Measurements from ENCODE around the gene PEX11B.
A peak's percentile ranks its signal among the peaks of the same experiment; 100 is the strongest.
"Not testable (repeated sequence)": the region's sequence is repeated elsewhere in the genome, so short reads cannot be mapped to it uniquely, and the experiment has no call there.

PEX11B gene

GRCh38 chr1:145936247-145936646 is 17.7 kb upstream of the PEX11B start:
- H3K27me3 Mint-ChIP-seq (ENCODE audit: low read depth): no peaks in the 10 kb centered on the region
- H3K27ac Mint-ChIP-seq: no peak overlapping the region
- peaks cover 21% of the 10 kb centered on the region for H3K4me1 Mint-ChIP-seq (ENCODE audit: low read depth)
- peaks cover 21% of the 10 kb centered on the region for H3K36me3 Mint-ChIP-seq (ENCODE audit: low read depth)
- H3K4me3 Mint-ChIP-seq: no peak overlapping the region
- H3K9me3 Mint-ChIP-seq: no peaks in the 10 kb centered on the region

GRCh38 chr1:145935708-145936107 is 17.2 kb upstream of the PEX11B start:
- Mint-ChIP-seq H3K4me3 (no peak overlapping the region), H3K36me3 (ENCODE audit: low read depth) (peaks cover 23% of the 10 kb centered on the region), H3K9me3 (no peaks in the 10 kb centered on the region), H3K27me3 (ENCODE audit: low read depth) (no peaks in the 10 kb centered on the region), H3K27ac (no peak overlapping the region), H3K4me1 (ENCODE audit: low read depth) (peaks cover 21% of the 10 kb centered on the region)

GRCh38 chr1:145932522-145933009 is 14.0 kb upstream of the PEX11B start:
- H3K4me3 Mint-ChIP-seq: peak overlapping the region; percentile 63
- H3K36me3 Mint-ChIP-seq (ENCODE audit: low read depth): peaks cover 24% of the 10 kb centered on the region
- H3K27ac Mint-ChIP-seq: peak overlapping the region; percentile 54
- peaks cover 23% of the 10 kb centered on the region for H3K4me1 Mint-ChIP-seq (ENCODE audit: low read depth)
- not testable (repeated sequence) for H3K27me3 Mint-ChIP-seq (ENCODE audit: low read depth); H3K9me3 Mint-ChIP-seq

- Mint-ChIP-seq H3K4me3 (peak overlapping the region; percentile 68), H3K27me3 (ENCODE audit: low read depth) (no peaks in the 10 kb centered on the region), H3K27ac (peak overlapping the region; percentile 18), H3K4me1 (ENCODE audit: low read depth) (peaks cover 23% of the 10 kb centered on the region), H3K36me3 (ENCODE audit: low read depth) (peaks cover 5% of the 10 kb centered on the region), H3K9me3 (no peaks in the 10 kb centered on the region)
These were observed 9.6 kb upstream of the PEX11B start for GRCh38 chr1:145927916-145928643.

GRCh38 chr1:145927063-145927886 is 8.8 kb upstream of the PEX11B start, which contains the start of gene RBM8A:
Gene RBM8A, minus strand, starts transcription at chr1:145927484. Its CDS starts 58 bp downstream, at chr1:145927426.
- no peaks in the 10 kb centered on the region for H3K27me3 Mint-ChIP-seq (ENCODE audit: low read depth)
- H3K36me3 Mint-ChIP-seq (ENCODE audit: low read depth): peaks cover 5% of the 10 kb centered on the region
- peaks cover 15% of the 10 kb centered on the region for H3K4me1 Mint-ChIP-seq (ENCODE audit: low read depth)
- no peaks in the 10 kb centered on the region for H3K9me3 Mint-ChIP-seq
- peak within 1 kb of the TSS; percentile 68 for H3K4me3 Mint-ChIP-seq
- H3K27ac Mint-ChIP-seq: peak within 1 kb of the TSS; percentile 18

DNA sequence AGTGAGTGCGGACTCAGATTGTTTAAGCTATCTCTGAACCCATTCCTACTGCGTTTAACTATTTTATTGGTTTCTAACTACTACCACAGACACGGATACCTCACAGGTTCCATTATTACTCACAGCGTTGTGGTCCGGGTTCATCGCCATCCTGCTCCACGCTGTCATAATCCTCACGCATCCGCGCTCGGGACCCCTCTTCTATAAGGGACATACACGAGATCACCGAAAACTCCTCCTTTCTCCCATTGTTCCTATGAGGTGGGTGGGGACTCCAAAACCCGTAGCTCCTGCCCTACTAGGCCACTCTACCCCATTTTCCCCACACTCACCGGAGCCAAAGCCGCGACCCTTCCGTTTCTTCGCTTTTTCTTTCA is 8.2 kb upstream of the PEX11B start:
- no peak overlapping the region for H3K27ac Mint-ChIP-seq
- H3K4me3 Mint-ChIP-seq: no peak overlapping the region
- peaks cover 12% of the 10 kb centered on the region for H3K4me1 Mint-ChIP-seq (ENCODE audit: low read depth)
- H3K36me3 Mint-ChIP-seq (ENCODE audit: low read depth): peaks cover 4% of the 10 kb centered on the region
- H3K9me3 Mint-ChIP-seq: no peaks in the 10 kb centered on the region
- no peaks in the 10 kb centered on the region for H3K27me3 Mint-ChIP-seq (ENCODE audit: low read depth)

- Mint-ChIP-seq H3K4me1 (ENCODE audit: low read depth) (peaks cover 28% of the 10 kb centered on the region), H3K9me3 (no peaks in the 10 kb centered on the region), H3K27me3 (ENCODE audit: low read depth) (no peaks in the 10 kb centered on the region), H3K36me3 (ENCODE audit: low read depth) (peaks cover 10% of the 10 kb centered on the region), H3K4me3 (no peak overlapping the region), H3K27ac (no peak overlapping the region)
These were observed 3.7 kb upstream of the PEX11B start for GRCh38 chr1:145922266-145922665.

DNA sequence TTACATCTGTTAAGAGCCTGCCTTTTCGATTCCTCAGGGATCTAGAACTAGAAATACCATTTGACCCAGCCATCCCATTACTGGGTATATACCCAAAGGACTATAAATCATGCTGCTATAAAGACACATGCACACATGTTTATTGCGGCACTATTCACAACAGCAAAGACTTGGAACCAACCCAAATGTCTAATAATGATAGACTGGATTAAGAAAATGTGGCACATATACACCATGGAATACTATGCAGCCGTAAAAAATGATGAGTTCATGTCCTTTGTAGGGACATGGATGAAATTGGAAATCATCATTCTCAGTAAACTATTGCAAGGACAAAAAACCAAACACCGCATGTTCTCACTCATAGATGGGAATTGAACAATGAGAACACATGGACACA is 1.8 kb upstream of the PEX11B start:
- Mint-ChIP-seq H3K4me1 (ENCODE audit: low read depth) (peaks cover 26% of the 10 kb centered on the region), H3K36me3 (ENCODE audit: low read depth) (peaks cover 22% of the 10 kb centered on the region), H3K4me3 (peak overlapping the region; percentile 75), H3K27ac (peak overlapping the region; percentile 70)
- H3K27me3 Mint-ChIP-seq (ENCODE audit: low read depth); H3K9me3 Mint-ChIP-seq: not testable (repeated sequence)

GRCh38 chr1:145918992-145919939 is 749 bp upstream of the PEX11B start:
- no peaks in the 10 kb centered on the region for H3K27me3 Mint-ChIP-seq (ENCODE audit: low read depth)
- no peaks in the 10 kb centered on the region for H3K9me3 Mint-ChIP-seq

GRCh38 chr1:145917595-145917994 is 922 bp downstream of the PEX11B start:
- Mint-ChIP-seq H3K4me1 (ENCODE audit: low read depth) (peaks cover 33% of the 10 kb centered on the region), H3K9me3 (no peaks in the 10 kb centered on the region), H3K36me3 (ENCODE audit: low read depth) (peaks cover 34% of the 10 kb centered on the region), H3K27ac (peak overlapping the region; percentile 91), H3K27me3 (ENCODE audit: low read depth) (no peaks in the 10 kb centered on the region), H3K4me3 (peak overlapping the region; percentile 93)

More at GRCh38 chr1:145918992-145919939, 749 bp upstream of the PEX11B start:
- H3K4me1 Mint-ChIP-seq (ENCODE audit: low read depth): peaks cover 26% of the 10 kb centered on the region
- peak overlapping the region; percentile 93 for H3K4me3 Mint-ChIP-seq
- peak overlapping the region; percentile 91 for H3K27ac Mint-ChIP-seq
- peaks cover 28% of the 10 kb centered on the region for H3K36me3 Mint-ChIP-seq (ENCODE audit: low read depth)

DNA sequence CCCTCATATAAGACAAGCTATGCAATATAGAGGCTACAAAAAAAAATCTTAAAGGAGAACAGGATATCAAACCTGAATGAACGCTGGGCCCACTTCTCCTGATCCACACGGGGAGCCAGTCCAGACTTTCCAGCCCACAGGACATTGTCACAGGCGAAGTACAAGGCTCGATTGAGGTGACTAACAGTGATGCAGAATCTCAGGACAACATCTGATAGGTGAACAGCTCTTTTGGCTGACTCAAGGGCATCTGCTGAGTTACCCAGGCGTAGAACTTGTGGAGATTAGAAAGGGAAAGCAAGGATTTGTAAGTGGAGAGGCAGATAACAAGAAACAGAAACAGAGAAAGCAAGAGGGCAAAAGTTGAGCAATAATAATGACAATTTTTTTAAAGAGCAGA is 1.8 kb downstream of the PEX11B start:
- peak overlapping the region; percentile 56 for H3K27ac Mint-ChIP-seq
- peak overlapping the region; percentile 83 for H3K4me3 Mint-ChIP-seq
- H3K4me1 Mint-ChIP-seq (ENCODE audit: low read depth): peaks cover 33% of the 10 kb centered on the region
- H3K36me3 Mint-ChIP-seq (ENCODE audit: low read depth): peaks cover 42% of the 10 kb centered on the region
- H3K9me3 Mint-ChIP-seq: no peaks in the 10 kb centered on the region
- H3K27me3 Mint-ChIP-seq (ENCODE audit: low read depth): no peaks in the 10 kb centered on the region

DNA sequence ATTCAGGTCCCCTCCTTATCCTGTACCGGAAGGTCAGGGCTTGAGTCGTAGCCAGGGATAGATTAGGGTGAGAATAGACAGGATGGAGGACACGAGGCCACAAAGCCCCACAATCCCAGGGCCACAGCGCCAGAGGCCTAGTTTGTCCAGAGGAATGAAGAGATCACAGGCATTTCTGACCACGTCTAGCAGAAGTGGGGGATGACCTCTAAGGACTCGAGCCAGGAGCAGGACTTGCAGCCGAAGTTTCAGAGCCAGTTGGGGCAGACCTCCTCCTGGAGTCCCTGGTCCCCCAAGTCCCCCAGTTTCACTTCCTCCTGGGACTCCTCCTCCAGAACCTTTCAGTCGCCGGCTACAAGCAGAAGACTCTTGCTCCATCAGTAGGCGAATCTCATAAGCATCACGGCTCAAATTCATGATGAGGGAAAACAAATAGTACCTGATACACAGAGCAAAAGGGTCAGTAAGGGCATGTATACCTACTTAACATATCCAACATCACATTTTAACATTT is 6.3 kb downstream of the PEX11B start:
- Mint-ChIP-seq H3K27me3 (ENCODE audit: low read depth) (no peaks in the 10 kb centered on the region), H3K27ac (no peak overlapping the region), H3K9me3 (no peaks in the 10 kb centered on the region), H3K4me1 (ENCODE audit: low read depth) (peaks cover 19% of the 10 kb centered on the region), H3K36me3 (ENCODE audit: low read depth) (peaks cover 38% of the 10 kb centered on the region), H3K4me3 (no peak overlapping the region)

- no peaks in the 10 kb centered on the region for H3K27me3 Mint-ChIP-seq (ENCODE audit: low read depth)
- no peak overlapping the region for H3K27ac Mint-ChIP-seq
- H3K36me3 Mint-ChIP-seq (ENCODE audit: low read depth): peaks cover 17% of the 10 kb centered on the region
- peaks cover 8% of the 10 kb centered on the region for H3K4me1 Mint-ChIP-seq (ENCODE audit: low read depth)
- H3K9me3 Mint-ChIP-seq: no peaks in the 10 kb centered on the region
- H3K4me3 Mint-ChIP-seq: no peak overlapping the region
These were observed 9.9 kb downstream of the PEX11B start for GRCh38 chr1:145908653-145909052.

Measured in T-helper 1 cell treated with Interleukin-12 subunit alpha and Interleukin-12 subunit beta and Interleukin-4 antibody, amounts not matched to agents 30 μg/mL and 1 μg/mL, for 36 hours (primary cell).